Measurements from ENCODE around the gene BYSL.

The BYSL gene, protein sequence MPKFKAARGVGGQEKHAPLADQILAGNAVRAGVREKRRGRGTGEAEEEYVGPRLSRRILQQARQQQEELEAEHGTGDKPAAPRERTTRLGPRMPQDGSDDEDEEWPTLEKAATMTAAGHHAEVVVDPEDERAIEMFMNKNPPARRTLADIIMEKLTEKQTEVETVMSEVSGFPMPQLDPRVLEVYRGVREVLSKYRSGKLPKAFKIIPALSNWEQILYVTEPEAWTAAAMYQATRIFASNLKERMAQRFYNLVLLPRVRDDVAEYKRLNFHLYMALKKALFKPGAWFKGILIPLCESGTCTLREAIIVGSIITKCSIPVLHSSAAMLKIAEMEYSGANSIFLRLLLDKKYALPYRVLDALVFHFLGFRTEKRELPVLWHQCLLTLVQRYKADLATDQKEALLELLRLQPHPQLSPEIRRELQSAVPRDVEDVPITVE

DNA sequence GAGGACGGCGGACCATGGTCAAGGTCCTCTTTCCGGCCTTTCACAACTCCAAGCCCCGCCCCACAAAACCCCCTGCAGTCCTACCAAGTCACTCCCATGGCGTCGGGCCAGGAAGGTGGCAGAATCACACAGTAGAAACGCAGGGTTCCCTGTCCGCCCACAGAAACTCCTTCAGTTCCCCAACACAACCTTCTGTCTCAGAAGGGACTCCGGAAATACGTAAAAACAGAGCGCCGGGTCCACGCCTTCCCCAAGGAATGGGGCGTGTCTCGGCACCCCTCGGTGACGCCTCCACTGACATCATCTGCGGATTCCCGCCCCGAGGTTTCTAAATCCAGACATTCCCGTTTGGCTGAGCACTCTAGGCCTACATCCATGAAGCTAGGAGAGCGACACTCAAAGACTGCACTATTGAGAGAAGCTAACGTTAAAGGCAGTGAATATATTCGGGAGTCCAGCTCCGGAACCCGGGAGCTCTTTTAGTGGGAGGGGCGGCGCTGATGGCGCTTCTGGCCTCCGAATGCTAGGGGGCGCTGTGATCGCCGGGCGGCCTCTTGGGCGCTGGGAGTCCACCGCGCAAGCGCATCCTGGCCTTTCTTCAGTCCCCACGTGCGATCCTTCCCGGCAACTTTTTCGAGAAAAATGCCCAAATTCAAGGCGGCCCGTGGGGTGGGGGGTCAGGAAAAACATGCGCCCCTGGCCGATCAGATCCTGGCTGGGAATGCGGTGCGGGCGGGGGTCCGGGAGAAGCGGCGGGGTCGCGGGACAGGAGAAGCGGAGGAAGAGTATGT lies at the start of gene BYSL, which contains the start of gene MED20:
Gene BYSL (plus strand): TSS at position 579 of the 791 bp plus-strand sequence. CDS start 64 bp downstream, at position 643.
Gene MED20 (minus strand): TSS at position 219 of the 791 bp plus-strand sequence. CDS start 121 bp downstream, at position 98.
- DNase-seq (ENCODE audit: low read depth): peak; percentile 85

DNA sequence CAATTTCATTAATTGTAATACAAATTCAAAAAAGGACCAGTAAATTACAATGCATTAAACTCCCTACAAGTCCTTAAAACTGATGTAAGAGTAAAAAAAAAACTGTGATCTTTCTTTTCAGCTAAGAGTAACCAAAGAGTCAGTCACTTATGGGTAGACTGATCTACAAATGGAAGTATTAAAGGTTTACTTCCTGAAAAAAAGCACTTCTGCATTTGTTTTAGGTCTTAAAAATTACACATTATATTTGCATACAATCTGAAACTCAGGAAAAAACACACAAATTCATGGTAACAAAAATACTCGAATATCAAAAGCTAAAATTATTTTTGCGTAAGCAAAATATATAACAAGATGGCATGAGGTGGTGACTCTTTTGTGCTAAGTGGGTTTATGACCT lies 49.6 kb upstream of the BYSL start:
- no peak for DNase-seq (ENCODE audit: low read depth)

DNA sequence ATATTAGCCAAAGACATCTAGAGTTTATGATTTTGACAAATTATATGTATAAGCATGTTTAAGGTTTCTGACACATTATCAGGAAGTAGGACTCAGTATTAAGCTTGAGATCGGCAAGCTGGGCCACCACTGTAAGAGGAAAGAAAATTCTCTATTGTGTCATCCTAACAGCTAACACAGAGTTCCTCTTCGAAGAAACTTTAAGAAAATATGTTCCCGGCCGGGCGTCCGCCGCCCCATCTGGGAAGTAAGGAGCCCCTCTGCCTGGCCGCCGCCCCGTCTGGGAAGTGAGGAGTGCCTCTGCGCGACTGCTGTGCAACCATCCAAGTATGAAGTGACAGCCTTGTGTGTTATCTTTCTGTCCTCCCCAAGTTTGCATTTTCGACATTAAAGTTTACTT lies 49.2 kb upstream of the BYSL start:
- DNase-seq (ENCODE audit: low read depth): no peak

DNA sequence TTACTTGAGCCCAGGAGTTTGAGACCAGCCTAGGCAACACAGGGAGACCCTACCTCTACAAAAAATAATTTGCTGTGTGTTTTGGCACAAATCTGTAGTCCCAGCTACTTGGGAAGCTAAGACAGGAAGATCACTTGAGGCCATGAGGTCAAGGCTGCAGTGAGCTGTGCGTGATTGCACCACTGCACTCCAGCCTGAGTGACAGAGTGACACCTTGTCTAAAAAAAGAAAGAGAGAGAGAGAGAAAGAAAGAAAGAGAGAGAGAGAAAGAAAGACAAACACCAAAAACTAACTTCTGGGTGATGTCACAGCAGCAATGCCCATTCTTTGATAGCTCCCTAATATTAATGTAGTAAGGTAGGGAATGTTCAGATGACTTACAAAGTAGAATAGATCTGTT lies 46.6 kb upstream of the BYSL start:
- DNase-seq (ENCODE audit: low read depth): no peak

DNA sequence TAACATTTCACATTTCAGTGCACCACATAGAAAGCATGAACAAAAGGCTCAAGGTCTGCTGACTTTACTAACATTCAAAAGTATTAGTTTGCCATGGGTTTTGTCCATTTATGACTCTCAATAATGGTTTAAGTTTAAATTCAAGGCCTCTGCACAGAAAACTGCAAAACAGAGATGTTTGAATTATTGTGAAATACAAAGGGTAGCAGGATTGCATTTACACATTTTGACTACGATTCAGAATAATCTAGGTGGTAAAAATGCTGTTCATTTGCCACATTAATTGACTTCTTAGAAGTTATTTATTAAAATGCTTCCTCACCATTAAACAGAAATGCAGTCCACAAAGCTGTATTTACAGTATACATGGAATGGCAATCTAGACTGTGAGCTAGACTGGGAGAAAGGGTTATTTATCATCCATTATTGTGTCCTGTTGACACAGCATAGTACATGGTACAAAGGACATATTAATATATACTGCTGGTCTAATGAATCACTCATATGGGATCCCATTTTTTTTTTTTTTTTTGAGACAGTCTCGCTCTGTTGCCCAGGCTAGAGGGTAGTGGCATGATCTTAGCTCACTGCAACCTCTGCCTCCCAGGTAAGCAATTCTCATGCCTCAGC lies 44.1 kb upstream of the BYSL start:
- DNase-seq (ENCODE audit: low read depth): no peak

DNA sequence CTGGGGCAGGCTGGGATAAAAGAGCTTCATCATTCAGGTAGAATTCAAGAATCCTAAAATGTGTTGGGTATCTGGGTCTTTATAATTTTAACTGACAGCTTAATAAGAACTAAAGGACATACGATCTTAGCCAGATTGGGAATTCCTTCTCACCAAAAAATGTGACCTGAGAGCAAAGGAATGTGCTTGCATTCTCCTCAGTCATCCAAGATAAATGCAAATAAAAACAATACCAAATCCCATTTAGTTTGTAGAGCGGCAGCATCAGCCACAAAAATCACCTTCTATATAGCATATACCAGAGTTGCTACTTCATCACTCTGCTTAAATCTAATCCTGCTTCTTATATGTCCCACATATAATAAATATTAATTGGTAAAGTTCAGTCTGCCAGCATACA lies 43.1 kb upstream of the BYSL start:
- peak; percentile 58 for DNase-seq (ENCODE audit: low read depth)

DNA sequence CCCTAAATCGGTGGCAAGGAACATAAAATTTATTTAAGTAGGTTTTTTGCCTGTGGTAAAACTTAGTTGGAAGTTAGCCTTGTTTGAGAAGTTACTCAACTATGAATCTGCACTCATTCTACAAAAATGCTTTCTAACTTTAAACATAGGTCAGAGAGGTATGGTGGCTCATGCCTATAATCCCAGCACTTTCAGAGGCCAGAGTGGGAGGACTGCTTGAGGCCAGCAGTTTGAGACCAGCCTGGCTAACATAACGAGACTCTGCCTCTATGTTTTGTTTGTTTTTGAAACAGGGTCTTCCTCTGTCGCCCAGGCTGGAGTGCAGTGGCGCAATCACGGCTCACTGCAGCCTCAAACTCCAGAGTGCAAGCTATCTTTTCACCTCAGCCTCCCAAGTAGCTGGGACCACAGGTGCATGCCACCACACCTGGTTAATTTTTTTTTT lies 42.3 kb upstream of the BYSL start:
- peak; percentile 36 for DNase-seq (ENCODE audit: low read depth)

DNA sequence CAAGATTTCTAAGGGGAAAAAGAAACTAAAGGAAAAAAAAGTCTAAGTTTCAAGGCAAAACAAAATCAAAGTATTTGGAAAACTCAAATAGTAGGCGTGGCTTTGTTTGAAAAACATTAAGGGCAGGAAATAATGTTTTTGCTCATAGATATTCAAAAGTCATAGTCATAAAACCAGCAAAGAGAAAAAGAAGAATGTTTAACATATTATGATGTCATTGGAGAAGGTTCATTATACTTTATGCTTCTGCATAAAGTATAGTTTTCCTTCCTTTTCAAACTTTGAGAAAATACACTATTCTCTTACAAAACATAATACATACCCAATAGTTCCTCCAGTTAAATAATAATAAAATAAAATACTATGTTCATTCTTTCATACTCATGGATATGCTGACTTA lies 39.8 kb upstream of the BYSL start:
- no peak for DNase-seq (ENCODE audit: low read depth)

DNA sequence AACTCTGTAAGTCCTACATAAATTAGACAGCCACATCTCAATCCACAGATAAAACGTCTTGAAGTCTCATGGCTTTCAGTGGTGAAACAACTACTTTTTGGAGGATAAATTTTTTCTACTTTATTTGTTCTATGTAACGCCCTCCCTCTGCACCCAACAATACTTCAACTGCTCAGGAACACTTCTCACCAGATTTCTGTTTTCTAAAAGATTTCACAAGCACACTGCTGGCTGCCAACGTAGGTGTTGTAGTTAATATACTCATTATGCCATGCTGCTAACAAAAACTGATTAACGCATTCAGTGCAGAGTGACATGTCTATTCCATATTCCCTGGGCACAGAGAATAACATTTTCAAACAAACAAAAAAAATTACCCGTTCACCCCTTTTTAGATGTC lies 36.3 kb upstream of the BYSL start:
- no peak for DNase-seq (ENCODE audit: low read depth)

DNA sequence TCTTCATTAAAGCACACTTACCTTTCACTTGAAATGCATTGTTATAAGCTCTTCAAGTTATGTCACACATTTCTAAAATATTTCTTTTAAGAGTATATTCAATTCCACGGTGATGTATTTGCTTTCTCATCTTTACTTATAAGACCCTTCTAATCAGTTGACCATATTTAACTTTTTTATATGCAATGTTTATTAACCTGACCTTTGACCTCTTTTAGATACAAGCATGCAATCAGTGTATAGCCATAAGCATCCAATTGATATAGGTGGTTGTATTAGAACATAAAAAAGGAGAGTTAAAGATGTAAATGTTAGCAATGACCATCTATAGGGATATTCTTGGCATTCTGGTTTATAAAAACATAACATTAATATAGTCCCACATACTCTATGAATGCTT lies 35.4 kb upstream of the BYSL start:
- DNase-seq (ENCODE audit: low read depth): no peak

DNA sequence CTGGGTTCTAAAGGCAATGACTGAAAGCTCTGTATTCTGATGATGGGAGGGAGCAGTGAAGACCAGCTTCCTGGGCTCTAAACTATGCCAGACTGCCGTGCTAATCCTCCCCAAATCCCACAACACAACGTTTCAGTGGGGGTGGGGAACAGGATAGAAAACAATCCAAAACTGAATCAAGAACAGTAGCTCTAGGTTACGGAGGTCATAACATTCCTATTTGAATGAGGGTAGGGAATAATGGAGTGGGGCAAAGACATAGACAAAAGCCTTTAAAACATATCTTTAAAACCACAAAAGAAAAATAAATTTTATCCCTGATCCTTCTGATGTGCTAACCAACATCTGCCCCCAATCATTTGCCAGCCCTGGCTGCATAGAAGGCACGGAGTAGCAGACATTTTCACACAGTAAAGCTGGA lies 34.0 kb upstream of the BYSL start:
- DNase-seq (ENCODE audit: low read depth): no peak

DNA sequence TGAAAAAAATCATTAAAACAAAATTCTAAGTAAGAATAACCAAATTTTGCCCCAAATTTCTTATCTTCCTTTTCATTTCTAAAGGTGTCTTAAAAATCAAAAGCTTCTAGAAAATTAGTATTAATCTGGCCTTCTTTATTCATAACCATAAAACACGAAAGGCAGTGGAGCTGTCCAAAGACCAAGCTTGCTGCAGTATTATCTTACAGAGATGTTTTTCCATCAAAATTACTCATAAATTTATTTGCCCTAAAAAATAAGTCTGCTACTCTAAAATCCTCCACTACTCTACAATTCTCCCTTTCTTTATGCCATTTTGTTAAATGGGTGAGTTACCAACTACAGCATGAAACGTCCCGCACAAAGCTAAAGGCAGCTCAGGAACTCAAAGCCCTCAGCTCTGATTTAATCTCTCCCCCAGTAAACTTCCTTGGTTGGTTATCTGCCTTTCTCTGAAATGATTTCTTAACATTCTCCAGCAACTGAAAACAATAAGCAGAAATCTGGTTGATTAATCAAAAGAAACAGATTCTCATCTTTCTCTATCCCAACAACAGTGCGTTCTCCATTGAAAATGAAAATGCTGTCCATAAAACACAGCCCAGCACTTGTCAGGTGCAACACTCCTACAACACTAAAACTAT lies 28.3 kb upstream of the BYSL start:
- no peak for DNase-seq (ENCODE audit: low read depth)

DNA sequence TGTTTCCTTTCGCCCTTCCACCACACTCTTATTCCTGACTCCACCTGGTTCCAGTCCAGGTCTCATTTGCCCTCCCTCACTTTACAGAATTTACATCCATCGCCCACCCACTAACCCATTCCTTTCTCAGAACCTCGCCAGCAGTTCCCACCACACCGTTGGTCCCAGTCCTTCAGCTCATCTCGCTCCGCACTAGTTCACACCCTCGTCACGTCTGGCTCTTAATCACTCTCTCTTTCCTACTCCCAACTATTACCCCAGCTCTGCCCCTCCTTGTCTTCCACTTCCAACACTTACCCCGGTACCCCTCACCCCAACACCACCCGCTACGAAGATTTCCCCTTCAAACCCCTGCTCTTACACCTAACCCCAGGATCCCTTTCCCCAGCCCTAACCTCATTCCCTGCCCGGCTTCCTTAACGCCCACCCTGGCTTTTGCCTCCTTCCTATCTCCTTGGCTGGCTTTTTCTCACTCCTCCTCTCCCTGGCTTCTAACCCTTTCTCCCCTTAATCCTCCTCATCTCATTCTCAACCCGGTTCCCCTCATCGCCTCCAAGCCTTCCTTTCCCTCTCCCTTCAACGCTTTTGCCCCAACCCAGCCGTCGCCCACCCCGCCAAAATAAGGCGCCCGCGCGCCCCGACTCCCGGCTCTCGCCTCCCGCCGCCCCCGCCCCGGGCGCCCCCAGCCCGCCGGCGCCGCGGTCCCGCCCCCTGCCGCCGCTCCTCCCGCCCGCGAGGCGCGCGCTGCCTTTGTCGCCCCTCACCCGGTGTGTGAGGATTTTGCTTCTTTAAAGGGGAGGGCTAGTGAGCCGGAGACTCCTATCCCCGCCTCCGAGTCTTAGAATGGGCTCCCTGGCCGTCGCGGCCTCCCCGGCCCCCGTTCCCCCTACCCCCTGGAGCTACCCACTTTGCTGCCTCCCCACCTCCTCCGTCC lies 26.7 kb upstream of the BYSL start:
- no peak for DNase-seq (ENCODE audit: low read depth)

DNA sequence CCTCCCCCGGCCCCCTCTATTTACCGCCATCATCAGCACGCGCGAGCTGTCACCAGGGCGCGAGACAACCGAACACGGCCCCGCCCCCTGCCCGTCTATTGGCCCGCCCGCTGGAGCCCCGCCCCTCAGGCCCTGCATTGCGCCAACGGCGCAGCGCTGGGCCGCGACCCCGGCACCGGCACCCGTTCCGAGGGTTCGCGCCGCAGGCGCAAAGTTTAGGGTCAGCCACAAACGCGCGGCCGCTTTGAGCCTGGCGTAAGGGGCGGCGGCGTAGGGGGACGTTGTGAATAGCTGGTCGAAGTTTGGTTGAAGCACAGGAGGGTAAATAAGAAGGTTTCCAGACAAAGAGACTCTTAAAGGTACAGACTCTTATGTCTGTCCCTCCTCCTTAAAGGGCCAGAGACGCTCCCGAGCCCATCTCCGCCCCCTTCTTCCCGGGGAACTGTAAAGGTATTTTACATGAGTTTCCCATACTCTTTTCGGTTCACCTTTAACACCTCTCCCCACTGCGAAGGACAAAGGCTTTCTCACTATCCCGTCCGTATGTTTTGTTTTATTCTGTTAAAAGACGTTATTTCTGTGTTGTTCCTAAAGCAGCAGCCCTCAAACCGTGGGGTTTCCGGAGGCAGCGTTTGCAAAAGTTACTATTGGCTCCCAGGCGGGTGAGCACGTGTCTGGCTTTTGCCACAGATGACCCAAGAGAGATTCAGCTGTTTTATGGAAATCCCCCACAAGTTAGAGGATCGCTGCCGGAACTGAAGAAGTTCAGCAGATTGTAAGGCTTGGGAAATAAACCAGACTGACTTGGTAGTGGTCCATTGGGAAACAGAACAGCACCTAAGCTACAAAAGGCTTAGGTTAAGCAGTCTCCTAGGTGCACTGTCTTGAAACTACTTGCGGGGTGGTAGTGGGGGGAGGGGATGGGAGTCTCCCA lies 25.7 kb upstream of the BYSL start, which contains the start of gene USP49:
Gene USP49 (minus strand): TSS at position 76 of the 934 bp plus-strand sequence. CDS start 88,392 bp downstream, outside the sequence.
- DNase-seq (ENCODE audit: low read depth): peak; percentile 40

DNA sequence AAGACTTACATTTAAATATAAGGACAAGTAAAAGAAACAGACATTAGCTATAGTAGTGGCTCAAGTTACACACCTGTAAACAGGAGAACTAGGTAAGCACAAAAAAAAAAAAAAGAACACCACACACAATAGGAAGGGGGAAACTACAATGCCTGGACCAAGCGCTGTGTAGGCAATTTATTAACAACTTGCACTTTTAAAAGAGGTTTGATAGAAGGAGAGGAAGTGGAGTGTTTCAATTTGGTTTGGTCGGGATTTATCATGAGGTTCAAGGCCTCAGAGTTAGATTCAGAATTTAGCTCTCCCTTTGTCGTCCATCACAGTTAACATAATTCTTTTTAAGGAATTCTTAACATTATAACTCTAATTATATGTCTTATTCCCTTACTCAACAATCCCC lies 25.0 kb upstream of the BYSL start:
- no peak for DNase-seq (ENCODE audit: low read depth)

DNA sequence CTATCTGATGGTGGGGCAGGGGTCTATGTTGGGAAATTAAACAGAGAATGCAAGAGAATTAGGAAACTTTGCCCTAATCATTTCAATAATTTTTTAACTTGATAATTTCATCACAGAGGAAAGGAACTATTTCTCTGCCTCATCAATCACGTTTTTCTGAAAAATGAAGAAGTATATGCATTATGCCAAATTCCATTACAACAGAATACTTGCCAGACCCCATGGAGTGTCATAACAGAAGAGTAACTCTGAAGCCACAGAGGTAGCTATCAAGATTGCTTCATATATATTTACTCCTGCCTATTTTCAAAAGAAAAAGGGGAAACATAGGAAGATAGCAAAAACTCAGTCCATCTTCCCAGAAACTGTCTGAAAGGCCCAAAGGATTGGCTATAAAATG lies 20.4 kb upstream of the BYSL start:
- DNase-seq (ENCODE audit: low read depth): no peak

DNA sequence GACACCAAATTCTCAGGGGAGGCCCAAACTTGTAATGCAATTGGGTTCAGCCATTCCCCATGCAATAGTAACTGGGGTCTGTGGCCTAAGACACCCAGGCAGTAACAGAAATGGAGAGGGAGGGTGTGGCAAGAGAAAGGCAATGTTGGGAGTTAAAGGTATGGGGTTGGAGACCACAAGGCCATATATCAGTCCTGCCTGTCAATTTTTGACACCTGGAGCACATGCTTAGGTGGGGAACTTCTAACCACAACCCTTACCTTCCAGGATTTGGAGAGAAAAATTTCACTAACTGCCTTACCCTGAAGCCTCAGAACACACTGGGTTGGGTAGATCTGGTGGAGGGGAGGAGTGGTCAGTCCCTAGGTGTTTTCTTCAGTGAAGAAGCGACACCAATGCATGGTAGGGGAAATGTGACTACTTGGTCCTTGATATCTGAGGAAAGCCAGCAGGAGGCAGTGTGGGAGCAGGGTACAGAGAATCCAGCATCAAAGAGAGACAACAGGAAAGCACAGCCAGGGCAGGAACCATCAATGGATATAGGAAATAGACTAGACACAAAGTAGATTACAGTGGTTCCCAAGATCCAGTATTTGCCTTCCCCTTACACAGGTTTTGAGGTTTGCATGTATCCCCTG lies 19.3 kb upstream of the BYSL start:
- DNase-seq (ENCODE audit: low read depth): no peak

DNA sequence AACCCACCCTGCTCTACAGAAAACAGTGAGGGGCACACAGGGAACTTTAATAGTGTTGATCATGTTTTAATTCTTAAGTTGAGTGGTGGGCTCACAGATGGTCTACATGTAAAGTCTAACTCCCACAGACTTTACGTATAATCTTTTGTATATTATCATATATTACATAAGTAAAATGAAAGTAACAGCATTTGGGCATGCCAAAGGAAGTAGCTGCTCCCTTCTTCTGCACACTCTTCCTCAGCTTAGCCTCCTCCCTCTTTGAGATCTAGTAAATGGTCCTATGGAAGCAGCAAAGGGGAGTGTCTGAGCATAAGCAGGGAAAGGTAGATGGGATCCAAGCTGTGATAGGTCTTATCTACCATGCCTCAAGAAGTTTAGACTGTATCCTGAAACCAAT lies 11.6 kb upstream of the BYSL start:
- DNase-seq (ENCODE audit: low read depth): no peak

DNA sequence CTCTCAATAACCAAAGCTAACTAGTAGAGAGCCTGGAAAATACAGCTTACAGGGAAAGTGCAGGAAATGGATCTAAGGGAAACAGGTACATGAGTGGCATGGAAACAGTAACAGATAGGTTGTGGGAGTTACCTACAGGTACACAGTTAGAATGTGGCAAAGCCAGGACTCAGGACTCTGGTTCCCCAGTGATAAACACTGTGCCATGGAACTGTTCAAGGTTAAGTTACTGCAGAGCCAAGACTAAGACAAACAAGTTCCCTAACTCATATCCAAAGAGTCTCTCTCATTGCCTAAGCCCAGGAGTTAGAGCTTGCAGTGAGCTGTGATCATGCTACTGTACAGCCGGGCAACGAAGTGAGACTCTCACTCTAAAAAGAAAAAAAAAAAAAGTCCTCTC lies 7.0 kb upstream of the BYSL start:
- no peak for DNase-seq (ENCODE audit: low read depth)

All from non-pigmented ciliary epithelial cell (primary cell).